H1 (cell line): ENCODE measurements around the gene CSF2RB. TPM values are rescaled to one million over a fixed set of nuclear protein-coding genes. Genes with fewer than 3 reads are reported as not detected.
A peak's percentile ranks its signal among the peaks of the same experiment; 100 is the strongest.

Source experiments
- CTCF ChIA-PET: fragments of 300-600 bp; sonication (Branson Sonifier 250); formaldehyde crosslinking; loops from one replicate; lab custom pipeline; 2021; ENCODE audit not compliant: partially characterized antibody; lab: Charles Lee
- POLR2A ChIA-PET: fragments of 300-600 bp; sonication (Branson Sonifier 250); formaldehyde crosslinking; loops from one replicate; lab custom pipeline; 2021; ENCODE audit warnings: inconsistent platforms; ENCODE audit not compliant: partially characterized antibody; lab: Charles Lee
- DNase-seq, 2 experiments: peaks; one replicate each; pipeline versions ENCODE4 v3.0.0 to v3.0.0-alpha.2; 2010 to 2022; ENCODE audit warnings: low spot score in 2 of 2, low read depth in 1 of 2, mixed read lengths in 1 of 2
- FAIRE-seq: peaks from 2 replicates; lab custom pipeline; 2011; peaks lifted over from hg19 to GRCh38; lab: Jason Lieb, UNC
- H2AFZ ChIP-seq: 2 replicates; pipeline ENCODE4 v1.8.1; 2012; ENCODE audit warnings: low read length, inconsistent platforms
- H2AK5ac ChIP-seq: 2 replicates; pipeline ENCODE4 v1.6.1; 2013; ENCODE audit warnings: low read depth, low read length
- H2BK120ac ChIP-seq: replicated peaks from 2 replicates; pipeline ENCODE3; 2013; ENCODE audit warnings: low read depth, low read length, inconsistent platforms
- H2BK12ac ChIP-seq: 2 replicates; pipeline ENCODE4 v1.6.1; 2013; ENCODE audit warnings: low read depth, low read length
- H2BK15ac ChIP-seq: 2 replicates; pipeline ENCODE4 v1.6.1; 2013; ENCODE audit warnings: low read length
- H2BK20ac ChIP-seq: 2 replicates; pipeline ENCODE4 v1.6.1; 2013; ENCODE audit warnings: low read length
- H2BK5ac ChIP-seq: 2 replicates; pipeline ENCODE4 v1.6.1; 2013; ENCODE audit warnings: low read depth, low read length
- H3K14ac ChIP-seq: 2 replicates; pipeline ENCODE4 v1.6.1; 2013; ENCODE audit warnings: inconsistent platforms; ENCODE audit not compliant: insufficient read length
- H3K18ac ChIP-seq: 2 replicates; pipeline ENCODE4 v1.6.1; 2013; ENCODE audit warnings: low read length; ENCODE audit errors: extremely low read depth
- H3K23ac ChIP-seq: 2 replicates; pipeline ENCODE4 v1.6.1; 2013; ENCODE audit warnings: inconsistent platforms; ENCODE audit not compliant: insufficient read length
- H3K23me2 ChIP-seq: 2 replicates; pipeline ENCODE4 v1.6.1; 2013; ENCODE audit warnings: low read depth, low read length
- H3K27ac ChIP-seq: 2 replicates; pipeline ENCODE4 v1.6.1; 2011; ENCODE audit warnings: low read depth, low read length, inconsistent platforms
- H3K27me3 ChIP-seq, 4 experiments: replicated peaks in 1 of 4; 1 replicate in 1 of 4; 2 replicates in 3 of 4; pipeline versions ENCODE4 v1.6.1 to v1.8.1; 2011 to 2013; ENCODE audit warnings: low read length in 3 of 4, mild to moderate bottlenecking in 3 of 4, inconsistent platforms in 2 of 4, mixed read lengths in 2 of 4, moderate library complexity in 1 of 4; ENCODE audit not compliant: control insufficient read depth in 3 of 4, insufficient read depth in 3 of 4; ENCODE audit errors: extremely low read depth in 1 of 4
- H3K36me3 ChIP-seq, 4 experiments: 2 replicates each; pipeline versions ENCODE4 v1.6.1 to v1.8.1; 2011 to 2013; ENCODE audit warnings: mild to moderate bottlenecking in 4 of 4, low read length in 3 of 4, moderate library complexity in 2 of 4, control low read depth in 1 of 4, inconsistent platforms in 1 of 4; ENCODE audit not compliant: insufficient read depth in 4 of 4, control insufficient read depth in 2 of 4
- H3K4ac ChIP-seq: replicated peaks from 2 replicates; pipeline ENCODE3; 2013; ENCODE audit warnings: low read length, low read depth, mixed read lengths, inconsistent platforms; ENCODE audit not compliant: insufficient read length
- H3K4me1 ChIP-seq, 4 experiments: replicated peaks in 1 of 4; 1 replicate in 1 of 4; 2 replicates in 3 of 4; pipeline versions ENCODE4 v1.6.1 to v1.8.1; 2011 to 2013; ENCODE audit warnings: low read length in 3 of 4, inconsistent platforms in 2 of 4, mixed read lengths in 1 of 4; ENCODE audit not compliant: insufficient read depth in 4 of 4, control insufficient read depth in 3 of 4
- H3K4me2 ChIP-seq, 2 experiments: 2 replicates each; pipeline versions ENCODE4 v1.6.1 to v1.8.1; 2011 to 2013; ENCODE audit warnings: low read depth in 2 of 2, low read length in 2 of 2, control low read depth in 1 of 2, inconsistent platforms in 1 of 2, mild to moderate bottlenecking in 1 of 2; ENCODE audit not compliant: insufficient read depth in 1 of 2
- H3K4me3 ChIP-seq, 4 experiments: fragments of 200-600, 300-600 bp in 1 of 4; sonication (generic), shearing (Covaris generic), sonication (Bioruptor Twin) in 1 of 4; 2 replicates each; pipeline versions ENCODE4 v1.5.1 to v1.8.1; 2011 to 2016; ENCODE audit warnings: low read length in 4 of 4, low read depth in 3 of 4, control low read depth in 2 of 4, inconsistent platforms in 2 of 4, mild to moderate bottlenecking in 2 of 4, mixed read lengths in 1 of 4, moderate library complexity in 1 of 4; ENCODE audit not compliant: insufficient read depth in 2 of 4; ENCODE audit errors: extremely low read depth in 1 of 4
- H3K56ac ChIP-seq: replicated peaks from 2 replicates; pipeline ENCODE3; 2013; ENCODE audit warnings: low read depth, mild to moderate bottlenecking, mixed read lengths, low read length, inconsistent platforms; ENCODE audit not compliant: insufficient read length
- H3K79me1 ChIP-seq: 2 replicates; pipeline ENCODE4 v1.6.1; 2013; ENCODE audit warnings: low read depth, low read length, control low read depth
- H3K79me2 ChIP-seq, 2 experiments: 2 replicates each; pipeline versions ENCODE4 v1.6.1 to v1.8.1; 2012 to 2013; ENCODE audit warnings: low read length in 2 of 2, mild to moderate bottlenecking in 2 of 2, inconsistent platforms in 1 of 2; ENCODE audit not compliant: insufficient read depth in 2 of 2, control insufficient read depth in 1 of 2
- H3K9ac ChIP-seq, 4 experiments: replicated peaks in 1 of 4; 1 replicate in 1 of 4; 2 replicates in 3 of 4; pipeline versions ENCODE4 v1.6.1 to v1.8.1; 2011 to 2013; ENCODE audit warnings: low read depth in 3 of 4, low read length in 3 of 4, control low read depth in 2 of 4, mild to moderate bottlenecking in 2 of 4, moderate library complexity in 2 of 4, inconsistent platforms in 1 of 4; ENCODE audit errors: extremely low read depth in 1 of 4
- H3K9me3 ChIP-seq, 2 experiments: 2 replicates each; pipeline versions ENCODE4 v1.6.1 to v1.8.1; 2012 to 2013; ENCODE audit warnings: mild to moderate bottlenecking in 2 of 2, moderate library complexity in 2 of 2, control low read depth in 1 of 2, inconsistent platforms in 1 of 2, low read depth in 1 of 2, low read length in 1 of 2, mixed read lengths in 1 of 2; ENCODE audit not compliant: insufficient read depth in 2 of 2
- H4K20me1 ChIP-seq, 2 experiments: replicated peaks in 1 of 2; 2 replicates each; pipeline versions ENCODE3 to v1.8.1; 2011 to 2013; ENCODE audit warnings: inconsistent platforms in 2 of 2, low read length in 2 of 2, mild to moderate bottlenecking in 1 of 2; ENCODE audit not compliant: insufficient read depth in 2 of 2, control insufficient read depth in 1 of 2
- H4K5ac ChIP-seq: 2 replicates; pipeline ENCODE4 v1.6.1; 2013; ENCODE audit warnings: low read length, low read depth, mixed read lengths, inconsistent platforms; ENCODE audit not compliant: insufficient read length
- H4K8ac ChIP-seq: 2 replicates; pipeline ENCODE4 v1.8.0; 2013; ENCODE audit warnings: mild to moderate bottlenecking, moderate library complexity, low read length, inconsistent platforms; ENCODE audit not compliant: insufficient read depth; ENCODE audit errors: extremely low read depth
- H4K91ac ChIP-seq: replicated peaks from 2 replicates; pipeline ENCODE3; 2013; ENCODE audit warnings: low read length, mixed read lengths, inconsistent platforms; ENCODE audit not compliant: insufficient read length
- CBX8 ChIP-seq: fragments of 300-800, 300-1000 bp; sonication (generic); IDR thresholded peaks from 2 replicates; pipeline ENCODE4 v1.7.1; 2016; ENCODE audit warnings: low read depth, low read length, borderline replicate concordance
- EP300 ChIP-seq, 2 experiments: IDR thresholded peaks; 1 replicate in 1 of 2; 2 replicates in 1 of 2; pipeline ENCODE4 v1.6.1; 2011 to 2012; ENCODE audit warnings: low read depth in 2 of 2, low read length in 2 of 2, mild to moderate bottlenecking in 2 of 2, borderline replicate concordance in 1 of 2, inconsistent platforms in 1 of 2, moderate library complexity in 1 of 2
- NANOG ChIP-seq: IDR thresholded peaks from 2 replicates; pipeline ENCODE4 v1.6.1; 2011; ENCODE audit warnings: low read length, low read depth, mild to moderate bottlenecking, inconsistent platforms; ENCODE audit not compliant: insufficient read depth, poor library complexity, severe bottlenecking
- PHF8 ChIP-seq: fragments of 200-600 bp; sonication (generic); conservative IDR thresholded peaks from 2 replicates; pipeline ENCODE4 v1.7.1; 2012; ENCODE audit warnings: low read depth, mild to moderate bottlenecking, inconsistent platforms, low read length, moderate library complexity
- SP1 ChIP-seq: IDR thresholded peaks from 2 replicates; pipeline ENCODE4 v1.6.1; 2011; ENCODE audit warnings: low read depth, low read length
- SP2 ChIP-seq: IDR thresholded peaks from 2 replicates; pipeline ENCODE4 v1.6.1; 2012; ENCODE audit warnings: mild to moderate bottlenecking, low read length, inconsistent platforms
- SRF ChIP-seq: IDR thresholded peaks from 2 replicates; pipeline ENCODE4 v1.6.1; 2011; ENCODE audit warnings: mild to moderate bottlenecking, low read depth, low read length, moderate library complexity
- TBP ChIP-seq: IDR thresholded peaks from 2 replicates; pipeline ENCODE4 v1.6.1; 2011; ENCODE audit warnings: low read depth, low read length, improper control_type of control experiment
- TEAD4 ChIP-seq: IDR thresholded peaks from 2 replicates; pipeline ENCODE4 v1.6.1; 2012; ENCODE audit warnings: low read depth, low read length, inconsistent platforms, mixed read lengths
- WGBS, 2 experiments: shearing (Covaris generic) in 1 of 2; methylation state at CpG; one replicate each; pipeline versions ENCODE4 v1.1.6 to v1.1.7; 2013 to 2015; ENCODE audit warnings: low lambda C conversion rate in 2 of 2, mixed read lengths in 2 of 2, inconsistent platforms in 1 of 2, low coverage in 1 of 2, missing lambda C conversion rate in 1 of 2; ENCODE audit not compliant: insufficient replicate concordance in 2 of 2, insufficient coverage in 1 of 2, insufficient read length in 1 of 2; ENCODE audit errors: extremely low coverage in 1 of 2, missing lambda C conversion rate in 1 of 2; 5-methylcytosine and 5-hydroxymethylcytosine counted together
- polyA plus RNA-seq, 7 experiments: library from polyadenylated mRNA; depleted of rRNA in 3 of 7; stranded (reverse) in 5 of 7; unstranded in 2 of 7; fragments of >200 nt in 5 of 7; fragments of 200-250 nt in 2 of 7; gene quantifications; 1 replicate in 5 of 7; 2 replicates in 1 of 7; 4 replicates in 1 of 7; pipeline versions ENCODE4 v1.2.1 to v1.2.3, GENCODE V29; 2011 to 2013; ENCODE audit warnings: missing spikeins in 2 of 7, mixed read lengths in 2 of 7
- total RNA-seq: library from RNA; stranded (reverse); fragmentation: NEBNext Ultra II Directional; extraction: Animal tissue kit (Norgen Biotek cat#: 25700); gene quantifications from 2 replicates; pipeline ENCODE4 v1.2.1, GENCODE V29; 2021

CSF2RB gene
- total and polyA plus RNA-seq, 2 of the 8 experiments (the other 6 are each of a cell fraction or from before 2014, with no cell fraction given): not detected

DNA sequence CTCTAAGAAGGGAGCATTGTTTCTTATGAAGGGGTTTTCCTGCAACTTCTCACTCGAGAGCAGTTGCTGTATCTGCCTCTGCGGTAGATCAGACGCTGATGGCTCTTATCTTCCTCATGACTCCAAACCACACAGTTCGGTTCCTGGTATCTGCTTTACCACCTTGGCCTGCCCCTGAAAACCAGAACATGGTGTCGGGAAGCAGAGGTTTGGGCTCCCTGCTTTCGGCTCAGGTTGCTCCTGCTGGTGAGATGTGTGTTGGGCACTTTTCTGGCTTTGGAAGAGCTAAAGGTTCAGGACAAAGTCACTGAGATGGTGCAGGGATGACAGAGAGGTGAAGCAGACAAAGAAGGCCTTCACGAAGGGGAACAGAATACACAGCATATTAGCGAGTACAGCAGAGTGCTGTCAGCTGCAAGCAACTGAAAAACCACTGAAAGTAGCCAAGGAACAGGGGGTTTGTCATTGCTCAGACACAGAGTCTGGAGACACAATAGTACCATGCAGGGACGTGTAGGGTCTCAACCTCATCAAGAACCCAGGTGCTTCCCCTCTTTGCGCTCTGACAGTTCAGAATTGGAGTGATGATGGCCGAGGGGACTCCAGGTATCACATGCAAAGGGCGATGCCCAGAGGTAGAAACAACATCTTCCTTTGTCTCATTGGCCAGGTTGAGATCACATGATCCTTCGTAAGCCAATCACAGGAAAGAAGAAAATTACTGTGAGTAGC lies 11.9 kb upstream of the CSF2RB start:
- peak overlapping the region; percentile 94; the same call in 1 of the 2 replicates for H2BK15ac ChIP-seq
- no peak for FAIRE-seq
- WGBS, 2 experiments: 83% methylated on average over 13 of the region's 13 CpGs; no CpG with 5 or more reads in 1 of the 2 experiments

More for the DNA sequence above, 11.9 kb upstream of the CSF2RB start:
- Histone ChIP-seq H3K79me2 (no peaks in the 10 kb centered on the region), H3K23me2 (no peaks in the 10 kb centered on the region), H4K5ac (no peak overlapping the region), H2AK5ac (peak overlapping the region; percentile 79), H2BK120ac (no peak overlapping the region), H2BK5ac (peak overlapping the region; percentile 93; the same call in 1 of the 2 replicates), H4K20me1 (no peaks in the 10 kb centered on the region), H3K36me3 (no peaks in the 10 kb centered on the region), H2BK20ac (peak overlapping the region; percentile 4), H3K9ac (no peak overlapping the region), H3K79me1 (0 out of 2 replicates have a peak, but pooled peaks cover 2% of the 10 kb centered on the region), H3K27me3 (peaks cover 0 to 6% (median 2%) of the 10 kb centered on the region in 4 experiments; a peak in 2 of 7 replicates), H3K18ac (peak overlapping the region; percentile 15; the same call in 1 of the 2 replicates), H3K4me3 (no peak overlapping the region), H4K91ac (peak overlapping the region; percentile 75), H3K4me2 (peak overlapping the region; percentile 45 to 62; a peak in 3 of 4 replicates), H3K9me3 (peaks cover 2 to 9% of the 10 kb centered on the region in 2 experiments; a peak in 1 of 4 replicates), H3K4ac (peak overlapping the region; percentile 34), H3K4me1 (peaks cover 11 to 17% (median 13%) of the 10 kb centered on the region in 4 experiments), H3K23ac (no peak overlapping the region), H4K8ac (no peak overlapping the region), H2AFZ (no peak overlapping the region), H3K56ac (no peak overlapping the region), H3K27ac (0 out of 2 replicates have a peak overlapping the region, but pooled peaks have one; percentile 6), H2BK12ac (peak overlapping the region; percentile 91), H3K14ac (no peak overlapping the region)
- TF ChIP-seq EP300 (IDR thresholded peaks at IDR 0.05; ENCODE audit: borderline replicate concordance in 1 of 2, low read depth in 2 of 2, low read length in 2 of 2) (no peak), SP2 (no peak), TBP (no peak), SRF (no peak), NANOG (no peak), SP1 (no peak), CBX8 (no peak), TEAD4 (no peak), PHF8 (no peak)
- POLR2A ChIA-PET: interaction anchor here (0.9 to 5.4 kb wide), 3 partner anchors 10 to 76 kb away, joined by 3 to 28 read pairs (median 4); partner anchors contain the start of gene CSF2RB
- CTCF ChIA-PET: interaction anchor here (0.9 to 2.5 kb wide), 8 partner anchors 10 to 81 kb away, joined by 3 to 7 read pairs (median 4); no protein-coding TSS in a partner anchor
- DNase-seq: no peak
